ENCODE data around the gene DDX10. TPM values are rescaled to one million over a fixed set of nuclear protein-coding genes. Genes with fewer than 3 reads are reported as not detected.

DDX10 gene
- total RNA-seq, 1 experiment from 2014 or later: 48.3 TPM

GRCh38 chr11:108818971-108819370, 154.1 kb downstream of the DDX10 start:
- Histone ChIP-seq H3K23ac (ENCODE audit: insufficient read length, low read depth, low read length) (no peak overlapping the region), H4K20me1 (ENCODE audit: control insufficient read depth, insufficient read depth, insufficient read length) (no peaks in the 10 kb centered on the region), H3K23me2 (ENCODE audit: insufficient read length, low read depth, low read length, poor library complexity, severe bottlenecking) (no peaks in the 10 kb centered on the region), H2AK5ac (ENCODE audit: insufficient read length, low read length) (no peak overlapping the region), H3K9ac (ENCODE audit: extremely low read depth, insufficient read length, low read length) (no peak overlapping the region), H3K14ac (ENCODE audit: insufficient read depth, low read length) (no peak overlapping the region), H2AFZ (ENCODE audit: low read length) (no peak overlapping the region), H2BK5ac (ENCODE audit: insufficient read length, low read length) (no peak overlapping the region), H3K9me3 (ENCODE audit: control insufficient read depth, low read depth, low read length) (no peaks in the 10 kb centered on the region), H3K4me2 (ENCODE audit: insufficient read depth, insufficient read length, low read length) (no peak overlapping the region), H3K18ac (ENCODE audit: insufficient read length, low read depth, low read length) (no peak overlapping the region), H3K27ac (ENCODE audit: insufficient read length, low read depth, low read length) (no peak overlapping the region), H3K79me2 (ENCODE audit: insufficient read depth, low read length) (0 out of 2 replicates have a peak, but pooled peaks cover 2% of the 10 kb centered on the region), H2BK15ac (ENCODE audit: low read depth, low read length) (no peak overlapping the region), H4K5ac (ENCODE audit: insufficient read length, low read depth, low read length) (no peak overlapping the region), H3K4ac (ENCODE audit: low read depth, low read length) (no peak overlapping the region), H3T11ph (ENCODE audit: low read length) (no peak overlapping the region), H3K56ac (ENCODE audit: insufficient read length, low read depth, low read length) (no peak overlapping the region), H3K4me1 (ENCODE audit: insufficient read depth, low read length) (no peaks in the 10 kb centered on the region), H3K79me1 (ENCODE audit: insufficient read depth, low read depth, low read length, poor library complexity, severe bottlenecking) (no peaks in the 10 kb centered on the region), H2BK20ac (ENCODE audit: low read depth, low read length, poor library complexity, severe bottlenecking) (no peak overlapping the region), H2BK120ac (ENCODE audit: low read depth, low read length, poor library complexity, severe bottlenecking) (no peak overlapping the region), H3K27me3 (ENCODE audit: insufficient read depth, low read length) (no peaks in the 10 kb centered on the region), H2BK12ac (ENCODE audit: insufficient read length, low read depth, low read length) (no peak overlapping the region), H4K91ac (ENCODE audit: insufficient read length, low read depth, low read length) (no peak overlapping the region), H4K8ac (replicated peaks; ENCODE audit: insufficient read length, low read depth, low read length) (no peak overlapping the region)
- DNase-seq: no peak
- Mint-ChIP-seq H3K4me1 (peaks cover 5 to 7% of the 10 kb centered on the region in 2 experiments), H3K4me3 (no peak overlapping the region), H3K36me3 (ENCODE audit: insufficient read depth in 1 of 3, low read depth in 3 of 3) (no peaks in the 10 kb centered on the region), H3K9me3 (no peaks in the 10 kb centered on the region), H3K27me3 (ENCODE audit: low read depth) (no peaks in the 10 kb centered on the region), H3K27ac (peak overlapping the region in 1 of 3 experiments; percentile 4; a peak in 1 of 7 replicates)
- WGBS (ENCODE audit: extremely low coverage, insufficient read length, low lambda C conversion rate): no CpG with 5 or more reads among the region's 1 CpG
- TF ChIP-seq CTCF (conservative IDR thresholded peaks at IDR 0.05): no peak
